ENCODE results near the gene TPT1. TPM values are rescaled to one million over a fixed set of nuclear protein-coding genes. Genes with fewer than 3 reads are reported as not detected.

Gene TPT1
- total and polyA plus RNA-seq, 2 of the 13 experiments (the other 11 are each of a cell fraction or from before 2014, with no cell fraction given) = 2,953 to 3,594 TPM

GRCh38 chr13:45316338-45316737 lies 24.6 kb downstream of the TPT1 start (continued):
- TF ChIP-seq PAXIP1 (CRISPR knock-in tag; conservative IDR thresholded peaks at IDR 0.05) (0 out of 2 replicates have a peak, but pooled peaks have one; percentile 26), ZNF644 (CRISPR knock-in tag; IDR thresholded peaks at IDR 0.05; ENCODE audit: low read depth) (0 out of 2 replicates have a peak, but pooled peaks have one; percentile 15), TEAD3 (CRISPR knock-in tag; optimal IDR thresholded peaks at IDR 0.05; ENCODE audit: borderline replicate concordance) (peak; percentile 14), HNF1A (IDR thresholded peaks at IDR 0.05; ENCODE audit: low read depth) (peak; percentile 91), HNF1A (CRISPR knock-in tag; IDR thresholded peaks at IDR 0.05; ENCODE audit: borderline replicate concordance) (peak; percentile 83), ZNF652 (CRISPR knock-in tag; IDR thresholded peaks at IDR 0.05; ENCODE audit: borderline replicate concordance, low read depth) (peak; percentile 70; the same call in 1 of the 2 replicates), ZNF761 (CRISPR knock-in tag; conservative IDR thresholded peaks at IDR 0.05) (0 out of 2 replicates have a peak, but pooled peaks have one; percentile 24), YY1 (IDR thresholded peaks at IDR 0.05; ENCODE audit: insufficient read depth, insufficient replicate concordance, low read depth, low read length) (peak; percentile 54), HNRNPUL1 (IDR thresholded peaks at IDR 0.05; ENCODE audit: low read depth, low read length) (peak; percentile 97), KAT8 (CRISPR knock-in tag; IDR thresholded peaks at IDR 0.05) (peak; percentile 51; the same call in 1 of the 2 replicates)

Data from HepG2 (cell line).